ENCODE results near the gene MAGI1.

MAGI1 gene

DNA sequence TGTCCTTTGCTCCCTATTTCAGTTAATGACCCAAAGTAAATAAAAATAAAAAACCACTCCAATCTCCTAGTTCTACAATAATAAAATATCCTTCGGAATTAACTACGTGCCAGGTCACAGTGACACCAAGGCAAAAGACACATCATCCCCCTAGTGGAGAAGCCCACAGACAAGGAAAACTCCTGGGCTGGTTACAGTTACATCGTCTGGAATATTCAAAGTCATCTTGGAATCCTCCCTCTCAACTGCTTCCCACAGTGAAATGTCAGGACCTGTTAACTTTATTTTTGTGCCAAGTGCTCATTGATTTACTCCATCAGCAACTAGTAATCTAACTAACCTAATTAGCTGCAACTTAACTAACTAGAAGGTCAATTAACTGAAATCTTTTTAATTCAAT, 349.3 kb downstream of the MAGI1 start:
- Mint-ChIP-seq H3K27ac (no peak overlapping the region), H3K4me1 (ENCODE audit: low read depth) (no peaks in the 10 kb centered on the region), H3K4me3 (no peak overlapping the region), H3K36me3 (ENCODE audit: low read depth) (no peaks in the 10 kb centered on the region), H3K9me3 (no peaks in the 10 kb centered on the region), H3K27me3 (no peaks in the 10 kb centered on the region)
- intact Hi-C loops (cut with micrococcal nuclease): no loop called here

DNA sequence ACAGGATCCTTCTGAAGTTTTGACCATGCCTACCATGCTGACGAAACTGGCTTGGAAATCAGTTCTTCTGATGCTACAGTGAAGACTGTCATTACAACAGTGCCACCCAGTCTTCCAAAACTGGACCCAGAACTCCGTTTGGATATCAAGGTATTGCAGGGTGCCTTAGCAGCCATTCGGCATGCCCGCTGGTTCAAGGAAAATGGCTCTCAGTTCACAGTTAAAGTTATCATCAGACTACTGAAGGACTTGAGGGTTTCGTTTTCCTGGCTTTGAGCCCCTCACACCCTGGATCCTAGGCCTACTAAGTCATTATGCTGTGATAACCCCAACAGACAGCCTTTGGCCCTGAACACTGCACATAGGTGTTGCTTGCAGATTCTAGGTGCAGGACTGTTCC, 351.0 kb downstream of the MAGI1 start:
- H3K9me3 Mint-ChIP-seq: no peaks in the 10 kb centered on the region
- no peak overlapping the region for H3K4me3 Mint-ChIP-seq
- no peak overlapping the region for H3K27ac Mint-ChIP-seq
- intact Hi-C loops (cut with micrococcal nuclease): no loop called here
- H3K36me3 Mint-ChIP-seq (ENCODE audit: low read depth): no peaks in the 10 kb centered on the region
- H3K4me1 Mint-ChIP-seq (ENCODE audit: low read depth): no peaks in the 10 kb centered on the region
- no peaks in the 10 kb centered on the region for H3K27me3 Mint-ChIP-seq

DNA sequence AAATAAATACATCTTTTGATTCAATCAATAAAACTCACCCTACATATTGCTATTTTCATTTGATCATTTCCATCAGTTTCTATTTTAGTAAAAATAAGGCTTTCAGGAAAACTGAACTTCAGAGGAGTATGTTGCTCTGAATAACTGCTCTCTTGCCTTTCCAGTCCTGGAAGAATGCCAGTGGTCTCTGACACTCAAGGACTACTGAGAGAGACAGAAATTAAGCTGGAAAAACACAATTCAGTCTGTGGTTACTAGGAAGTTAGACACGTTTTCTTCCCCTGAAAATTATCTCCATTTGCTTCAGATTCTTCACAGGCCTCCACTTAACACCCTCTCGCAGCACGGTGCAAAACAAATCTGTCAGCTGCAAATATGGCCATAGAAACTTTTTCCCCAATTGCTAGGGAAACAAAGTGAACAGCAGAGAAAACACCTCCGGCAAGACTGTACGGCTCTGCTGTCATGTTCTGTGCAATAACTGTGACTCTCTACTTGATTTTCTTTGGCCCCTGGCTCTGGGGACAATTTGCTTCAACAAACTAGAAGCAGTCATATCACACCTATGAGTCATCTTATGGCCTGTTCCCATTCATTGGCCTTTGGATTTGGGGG, 353.0 kb downstream of the MAGI1 start:
- H3K9me3 Mint-ChIP-seq: no peaks in the 10 kb centered on the region
- no peaks in the 10 kb centered on the region for H3K27me3 Mint-ChIP-seq
- H3K36me3 Mint-ChIP-seq (ENCODE audit: low read depth): no peaks in the 10 kb centered on the region
- no peaks in the 10 kb centered on the region for H3K4me1 Mint-ChIP-seq (ENCODE audit: low read depth)
- intact Hi-C loops (cut with micrococcal nuclease): no loop called here
- no peak overlapping the region for H3K27ac Mint-ChIP-seq
- H3K4me3 Mint-ChIP-seq: no peak overlapping the region

DNA sequence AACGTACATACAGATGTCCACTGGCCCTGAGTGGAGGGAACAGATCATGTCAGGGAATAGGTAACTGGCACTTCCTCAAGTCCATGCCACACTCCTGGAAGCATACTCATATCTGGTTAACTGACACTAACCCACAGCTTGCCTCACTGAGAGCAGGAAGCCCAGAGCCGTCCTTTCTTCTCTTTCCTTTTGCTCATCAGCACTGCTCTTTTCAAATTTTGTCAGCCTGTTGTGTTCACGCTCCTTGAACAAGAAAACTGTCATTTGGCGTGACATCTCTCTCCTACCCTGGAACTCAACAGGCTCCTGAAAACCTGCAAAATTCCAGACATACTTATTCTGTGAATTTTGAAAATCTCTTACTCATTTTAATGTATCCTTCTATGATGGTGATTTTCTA, 360.2 kb downstream of the MAGI1 start:
- Mint-ChIP-seq H3K4me3 (no peak overlapping the region), H3K27ac (no peak overlapping the region), H3K4me1 (ENCODE audit: low read depth) (no peaks in the 10 kb centered on the region)

DNA sequence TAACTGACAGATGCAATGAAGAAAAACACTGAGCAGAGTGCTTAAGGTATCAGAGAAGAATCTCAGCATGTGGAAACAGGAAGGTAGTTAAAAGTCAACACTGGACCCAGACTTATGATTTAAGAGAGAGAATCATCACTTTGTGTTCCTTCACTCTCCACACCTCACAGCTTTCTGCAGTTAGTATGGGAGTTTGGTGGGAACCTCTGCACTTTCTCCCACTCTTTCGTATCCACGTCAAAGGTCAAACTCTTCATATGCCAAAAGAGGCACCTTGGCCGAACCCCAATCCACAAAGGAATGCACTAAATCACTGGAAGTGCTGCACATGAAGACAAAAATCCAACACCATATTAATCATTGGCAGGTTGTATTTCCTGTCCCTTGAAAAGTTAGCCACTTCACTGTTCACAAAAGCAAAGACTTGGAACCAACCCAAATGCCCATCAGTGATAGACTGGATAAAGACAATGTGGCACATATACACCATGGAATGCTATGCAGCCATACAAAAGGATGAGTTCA, 361.2 kb downstream of the MAGI1 start:
- Mint-ChIP-seq H3K4me1 (ENCODE audit: low read depth) (no peaks in the 10 kb centered on the region), H3K27me3 (no peaks in the 10 kb centered on the region), H3K27ac (no peak overlapping the region), H3K9me3 (no peaks in the 10 kb centered on the region), H3K4me3 (no peak overlapping the region), H3K36me3 (ENCODE audit: low read depth) (no peaks in the 10 kb centered on the region)
- intact Hi-C loops (cut with micrococcal nuclease): no loop called here

More for the DNA sequence above, 360.2 kb downstream of the MAGI1 start:
- Mint-ChIP-seq H3K9me3 (no peaks in the 10 kb centered on the region), H3K36me3 (ENCODE audit: low read depth) (no peaks in the 10 kb centered on the region), H3K27me3 (no peaks in the 10 kb centered on the region)
- intact Hi-C loops (cut with micrococcal nuclease): no loop called here

DNA sequence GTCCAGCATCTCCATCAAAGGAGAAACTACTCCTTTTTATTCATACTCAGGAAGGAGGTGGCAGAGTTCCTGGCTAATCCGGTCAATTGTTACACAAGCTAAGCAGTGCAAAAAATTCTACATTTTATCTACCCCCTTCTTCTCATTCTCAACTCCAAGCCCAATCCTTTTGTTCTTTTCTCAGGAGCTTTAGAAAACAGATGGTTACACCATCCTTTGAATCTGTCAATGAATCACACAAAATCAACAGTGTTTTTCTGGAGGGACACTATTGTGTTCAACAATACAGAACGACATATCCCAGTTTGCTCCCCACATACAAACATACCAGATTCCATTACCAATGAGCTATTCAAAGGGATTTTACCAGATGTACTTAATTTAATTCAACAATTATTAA, 362.1 kb downstream of the MAGI1 start:
- intact Hi-C loops (cut with micrococcal nuclease): no loop called here
- H3K4me1 Mint-ChIP-seq (ENCODE audit: low read depth): no peaks in the 10 kb centered on the region
- no peaks in the 10 kb centered on the region for H3K36me3 Mint-ChIP-seq (ENCODE audit: low read depth)

DNA sequence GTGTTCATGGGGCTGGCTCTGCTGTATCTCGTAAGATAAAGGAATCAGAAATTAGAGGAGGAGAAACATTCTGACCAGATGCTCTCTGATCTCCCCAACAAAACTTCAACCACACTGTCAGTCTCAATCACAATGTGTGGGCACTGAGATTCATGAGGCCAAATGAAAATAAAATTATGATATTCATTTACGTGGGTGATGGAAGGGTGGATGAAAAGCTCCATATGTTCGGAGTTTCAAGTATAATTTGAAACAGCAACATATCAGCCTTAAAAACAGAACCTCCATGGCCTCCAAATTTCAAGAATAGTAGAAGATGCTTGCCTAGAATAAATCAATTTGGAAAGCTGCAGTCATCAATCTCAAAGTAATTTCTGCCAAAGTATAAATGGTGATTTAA, 363.7 kb downstream of the MAGI1 start:
- no peak overlapping the region for H3K4me3 Mint-ChIP-seq
- no peaks in the 10 kb centered on the region for H3K9me3 Mint-ChIP-seq
- no peaks in the 10 kb centered on the region for H3K4me1 Mint-ChIP-seq (ENCODE audit: low read depth)
- H3K36me3 Mint-ChIP-seq (ENCODE audit: low read depth): no peaks in the 10 kb centered on the region
- H3K27ac Mint-ChIP-seq: no peak overlapping the region
- intact Hi-C loops (cut with micrococcal nuclease): no loop called here
- no peaks in the 10 kb centered on the region for H3K27me3 Mint-ChIP-seq

More for the DNA sequence above, 362.1 kb downstream of the MAGI1 start:
- H3K27ac Mint-ChIP-seq: no peak overlapping the region
- H3K27me3 Mint-ChIP-seq: no peaks in the 10 kb centered on the region
- H3K4me3 Mint-ChIP-seq: no peak overlapping the region
- H3K9me3 Mint-ChIP-seq: no peaks in the 10 kb centered on the region

DNA sequence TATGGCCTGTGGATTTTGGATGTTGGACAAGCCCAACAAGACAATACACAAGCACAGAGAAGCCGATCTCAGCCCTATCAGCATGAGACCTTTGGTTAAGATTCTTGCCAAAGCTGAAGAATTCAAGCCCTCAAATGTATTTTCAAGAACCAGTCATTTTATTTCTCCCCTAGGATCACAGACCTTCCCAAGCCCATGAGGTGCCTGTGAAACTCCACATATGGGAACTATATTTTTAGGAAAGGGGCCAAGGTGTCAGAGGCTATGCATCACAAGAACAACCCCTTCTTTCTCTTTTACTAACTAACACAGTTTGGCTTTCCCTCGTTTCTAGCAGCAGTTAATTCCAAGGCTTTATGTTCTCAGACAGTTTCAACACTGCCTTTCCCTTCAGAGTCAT, 364.5 kb downstream of the MAGI1 start:
- no peaks in the 10 kb centered on the region for H3K36me3 Mint-ChIP-seq (ENCODE audit: low read depth)
- H3K27ac Mint-ChIP-seq: no peak overlapping the region
- no peaks in the 10 kb centered on the region for H3K9me3 Mint-ChIP-seq
- H3K4me1 Mint-ChIP-seq (ENCODE audit: low read depth): no peaks in the 10 kb centered on the region
- intact Hi-C loops (cut with micrococcal nuclease): no loop called here
- no peaks in the 10 kb centered on the region for H3K27me3 Mint-ChIP-seq
- no peak overlapping the region for H3K4me3 Mint-ChIP-seq

DNA sequence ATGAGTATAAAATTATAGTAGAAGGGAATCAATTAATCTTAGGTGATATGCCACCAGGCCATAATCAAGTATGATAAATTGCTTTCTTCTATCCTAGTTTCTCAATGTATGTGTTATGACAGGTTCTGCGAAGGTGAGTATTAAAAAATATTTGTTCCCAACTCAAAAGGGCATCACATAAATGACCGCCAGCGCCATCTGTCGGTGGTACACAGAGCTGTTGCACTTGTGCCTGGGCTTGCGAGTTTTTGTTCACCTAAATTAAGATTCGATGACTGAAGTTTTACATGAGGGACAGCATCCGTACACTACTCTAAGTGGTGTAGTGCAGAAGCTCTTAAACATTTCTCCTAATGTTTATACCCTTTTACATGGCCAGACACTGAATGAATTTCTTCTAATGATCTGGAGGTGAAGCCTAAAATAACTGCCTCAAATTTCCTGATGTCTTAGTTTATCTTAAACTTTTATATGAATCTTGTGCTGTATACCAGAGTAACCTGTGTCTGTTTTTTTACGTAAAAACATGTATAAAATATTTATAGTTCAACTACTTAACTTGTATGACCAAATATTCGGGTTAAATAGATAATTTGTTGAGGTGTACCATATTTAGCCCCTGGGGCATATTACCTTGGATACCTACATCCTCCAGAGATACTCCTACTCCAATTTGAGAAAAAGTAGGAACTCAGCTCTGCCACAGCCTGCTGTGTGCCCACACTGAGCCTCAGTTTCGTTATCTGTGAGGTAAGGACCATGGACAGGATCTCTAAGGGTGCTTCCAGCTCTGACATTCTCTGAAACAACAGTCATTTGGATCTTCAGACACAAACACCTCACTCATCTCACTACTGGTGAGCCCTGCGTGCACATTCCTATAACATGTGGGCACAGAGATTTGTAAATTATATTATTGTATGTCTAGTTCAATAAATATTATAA, 365.6 kb downstream of the MAGI1 start:
- Mint-ChIP-seq H3K27me3 (no peaks in the 10 kb centered on the region), H3K36me3 (ENCODE audit: low read depth) (no peaks in the 10 kb centered on the region), H3K9me3 (no peaks in the 10 kb centered on the region), H3K27ac (no peak overlapping the region), H3K4me3 (no peak overlapping the region), H3K4me1 (ENCODE audit: low read depth) (no peaks in the 10 kb centered on the region)
- intact Hi-C loops (cut with micrococcal nuclease): no loop called here

DNA sequence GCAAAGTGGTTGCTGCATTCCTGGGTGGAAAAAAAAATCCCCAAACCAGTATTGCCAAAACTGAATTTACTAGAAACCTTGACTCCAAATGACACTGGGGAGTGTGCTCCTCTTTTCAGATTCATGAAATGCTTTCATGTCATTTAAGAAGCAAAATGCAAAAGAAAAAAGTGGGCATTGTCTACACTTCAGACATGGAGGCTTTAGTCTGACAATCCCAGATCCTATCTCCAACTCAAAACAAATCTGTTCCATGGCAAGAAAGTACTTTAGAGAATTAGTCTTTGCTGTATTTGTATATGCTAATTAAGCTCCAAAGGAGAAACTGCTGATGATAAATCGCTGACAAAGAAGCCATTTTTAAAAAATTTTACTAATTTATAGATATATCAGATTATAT, 366.7 kb downstream of the MAGI1 start:
- no peak overlapping the region for H3K27ac Mint-ChIP-seq
- intact Hi-C loops (cut with micrococcal nuclease): no loop called here
- no peaks in the 10 kb centered on the region for H3K27me3 Mint-ChIP-seq
- no peak overlapping the region for H3K4me3 Mint-ChIP-seq
- no peaks in the 10 kb centered on the region for H3K9me3 Mint-ChIP-seq
- H3K36me3 Mint-ChIP-seq (ENCODE audit: low read depth): no peaks in the 10 kb centered on the region
- H3K4me1 Mint-ChIP-seq (ENCODE audit: low read depth): no peaks in the 10 kb centered on the region

DNA sequence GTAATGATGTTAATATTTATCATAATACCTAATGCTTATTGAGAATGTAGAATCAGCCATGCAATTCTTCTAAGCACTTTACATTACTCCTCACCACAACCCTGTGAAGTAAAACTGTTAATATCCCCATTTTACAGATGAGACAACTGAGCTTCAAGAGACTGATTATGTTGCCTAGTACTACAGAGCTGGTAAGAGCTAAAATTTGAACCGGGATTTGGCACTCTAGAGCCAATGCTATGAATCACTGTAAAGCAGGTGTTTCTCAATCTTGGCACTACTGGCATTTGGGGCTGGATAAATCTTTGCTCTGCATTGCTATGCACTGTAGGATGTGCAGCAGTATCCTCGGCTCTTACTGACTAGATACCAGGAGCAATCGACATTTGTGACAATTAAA, 367.7 kb downstream of the MAGI1 start:
- Mint-ChIP-seq H3K27me3 (no peaks in the 10 kb centered on the region), H3K27ac (no peak overlapping the region), H3K36me3 (ENCODE audit: low read depth) (no peaks in the 10 kb centered on the region), H3K9me3 (no peaks in the 10 kb centered on the region), H3K4me3 (no peak overlapping the region), H3K4me1 (ENCODE audit: low read depth) (no peaks in the 10 kb centered on the region)
- intact Hi-C loops (cut with micrococcal nuclease): no loop called here

DNA sequence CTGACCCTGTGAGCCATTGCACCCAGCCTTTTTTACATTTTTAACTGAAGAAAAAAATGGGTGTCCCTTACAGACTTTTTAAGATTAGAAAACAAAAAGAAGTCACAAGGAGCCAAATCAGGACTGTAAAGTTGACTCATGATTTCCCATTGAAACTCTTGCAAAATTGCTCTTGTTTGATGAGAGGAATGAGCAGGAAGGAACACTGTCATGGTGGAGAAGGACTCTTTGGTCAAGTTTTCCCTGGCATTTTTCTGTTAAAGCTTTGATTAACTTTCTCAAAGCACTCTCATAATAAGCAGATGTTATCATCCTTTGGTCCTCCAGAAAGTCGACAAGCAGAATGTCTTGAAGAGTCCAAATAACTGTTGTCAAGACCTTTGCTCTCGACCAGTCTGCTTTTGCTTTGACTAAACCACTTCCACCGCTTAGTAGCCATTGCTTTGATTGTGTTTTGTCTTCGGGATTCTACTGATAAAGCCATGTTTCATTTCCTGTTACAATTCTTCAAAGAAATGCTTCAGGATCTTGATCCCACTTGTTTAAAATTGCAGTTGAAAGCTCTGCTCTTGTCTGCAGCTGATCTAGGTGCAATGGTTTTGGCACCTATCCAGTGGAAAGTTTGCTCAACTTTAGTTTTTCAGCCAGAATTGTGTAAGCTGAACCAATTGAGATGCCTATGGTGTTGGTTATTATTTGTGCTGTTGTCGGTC, 369.4 kb downstream of the MAGI1 start:
- no peaks in the 10 kb centered on the region for H3K4me1 Mint-ChIP-seq (ENCODE audit: low read depth)
- H3K27ac Mint-ChIP-seq: no peak overlapping the region
- no peaks in the 10 kb centered on the region for H3K36me3 Mint-ChIP-seq (ENCODE audit: low read depth)
- H3K9me3 Mint-ChIP-seq: no peaks in the 10 kb centered on the region
- H3K4me3 Mint-ChIP-seq: no peak overlapping the region
- H3K27me3 Mint-ChIP-seq: no peaks in the 10 kb centered on the region
- intact Hi-C loops (cut with micrococcal nuclease): no loop called here

DNA sequence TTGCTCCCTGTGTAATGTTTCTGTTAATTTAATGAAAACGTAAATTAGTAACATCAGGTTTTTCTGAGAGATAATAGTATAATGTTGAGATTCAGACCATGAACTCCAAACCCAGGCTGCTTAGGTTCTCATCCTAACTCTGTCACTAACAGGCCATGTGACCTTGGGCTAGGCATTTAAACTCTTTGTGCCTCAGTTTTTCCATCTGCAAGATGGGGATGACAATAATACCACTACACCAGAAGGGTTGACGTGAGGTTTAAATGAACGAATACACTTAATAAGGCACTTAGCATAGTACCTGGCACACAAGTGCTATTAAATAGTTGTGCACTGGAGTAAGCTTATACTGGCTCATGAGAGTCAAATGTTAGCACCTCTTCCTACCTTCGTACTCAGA, 370.8 kb downstream of the MAGI1 start:
- no peaks in the 10 kb centered on the region for H3K27me3 Mint-ChIP-seq
- H3K27ac Mint-ChIP-seq: no peak overlapping the region
- H3K36me3 Mint-ChIP-seq (ENCODE audit: low read depth): no peaks in the 10 kb centered on the region

DNA sequence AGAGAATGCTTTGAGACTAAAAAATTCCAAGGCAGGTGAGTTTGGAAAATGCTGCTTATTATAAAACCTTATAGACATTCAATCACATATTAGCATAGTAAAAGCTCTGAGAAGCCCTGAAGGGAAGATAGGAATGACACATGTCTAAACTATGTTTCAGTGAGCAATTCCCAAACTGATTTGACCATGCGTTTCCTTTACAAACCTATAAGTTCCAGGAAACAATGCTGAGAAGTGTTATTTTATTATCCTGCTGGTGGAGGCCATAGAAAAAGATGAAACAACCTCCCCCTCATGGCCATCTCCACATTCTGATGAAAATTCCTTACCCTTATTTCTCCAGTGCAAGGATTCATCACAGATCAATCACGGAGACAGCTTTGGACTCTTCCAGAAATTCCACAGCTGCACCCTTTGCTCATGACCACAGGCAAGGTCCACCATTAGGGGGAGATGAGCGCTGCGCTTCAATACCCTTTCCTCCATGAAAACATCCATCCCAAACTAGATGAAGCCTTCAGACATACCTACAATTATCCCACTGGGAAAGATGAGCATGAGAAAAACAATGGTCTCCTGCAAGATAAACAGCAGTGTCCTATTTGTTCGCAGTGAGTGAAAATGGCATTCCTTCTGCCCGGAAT, 372.1 kb downstream of the MAGI1 start:
- intact Hi-C loops (cut with micrococcal nuclease): no loop called here
- Mint-ChIP-seq H3K27me3 (no peaks in the 10 kb centered on the region), H3K27ac (no peak overlapping the region), H3K4me3 (no peak overlapping the region), H3K4me1 (ENCODE audit: low read depth) (no peaks in the 10 kb centered on the region), H3K9me3 (no peaks in the 10 kb centered on the region), H3K36me3 (ENCODE audit: low read depth) (no peaks in the 10 kb centered on the region)

More for the DNA sequence above, 370.8 kb downstream of the MAGI1 start:
- Mint-ChIP-seq H3K4me1 (ENCODE audit: low read depth) (no peaks in the 10 kb centered on the region), H3K9me3 (no peaks in the 10 kb centered on the region), H3K4me3 (no peak overlapping the region)
- intact Hi-C loops (cut with micrococcal nuclease): no loop called here
